HepG2 (cell line): ENCODE measurements around the gene RBBP8NL. TPM values are rescaled to one million over a fixed set of nuclear protein-coding genes. Genes with fewer than 3 reads are reported as not detected.
A peak's percentile ranks its signal among the peaks of the same experiment; 100 is the strongest.

Source experiments
- CCAR2 ChIP-seq: fragments of 200-400 bp; formaldehyde crosslinking; optimal IDR thresholded peaks from 2 replicates; pipeline ENCODE3; 2018; ENCODE audit warnings: low read depth, mild to moderate bottlenecking, low read length, moderate library complexity
- CHD2 ChIP-seq: IDR thresholded peaks from 2 replicates; pipeline ENCODE4 v1.6.1; 2011; ENCODE audit warnings: low read depth, low read length, improper control_type of control experiment
- ERF ChIP-seq: IDR thresholded peaks from 2 replicates; pipeline ENCODE4 v1.6.1; 2018; ENCODE audit warnings: missing biosample characterization, missing genetic modification reagents
- FOXK2 ChIP-seq: fragments of 450-650 bp; IDR thresholded peaks from 2 replicates; pipeline ENCODE4 v1.6.1; 2016
- HNF4A ChIP-seq: sonication (generic); formaldehyde crosslinking; IDR thresholded peaks from 2 replicates; pipeline ENCODE4 v1.4.0; 2020; ENCODE audit warnings: missing genetic modification reagents
- HOXA7 ChIP-seq: sonication (generic); formaldehyde crosslinking; IDR thresholded peaks from 2 replicates; pipeline ENCODE4 v1.8.1; 2022; ENCODE audit warnings: mild to moderate bottlenecking, missing genetic modification reagents, moderate library complexity
- RAD51 ChIP-seq: fragments of 450-650 bp; IDR thresholded peaks from 2 replicates; pipeline ENCODE4 v1.6.1; 2016; ENCODE audit warnings: borderline replicate concordance
- RFXAP ChIP-seq: sonication (generic); formaldehyde crosslinking; IDR thresholded peaks from 2 replicates; pipeline ENCODE4 v1.4.0; 2020; ENCODE audit warnings: missing genetic modification reagents, borderline replicate concordance
- SALL2 ChIP-seq: sonication (generic); formaldehyde crosslinking; IDR thresholded peaks from 2 replicates; pipeline ENCODE4 v1.8.1; 2023; ENCODE audit warnings: mild to moderate bottlenecking, missing genetic modification reagents, inconsistent platforms
- SNAI1 ChIP-seq: sonication (generic); formaldehyde crosslinking; IDR thresholded peaks from 2 replicates; pipeline ENCODE4 v1.5.0; 2020; ENCODE audit warnings: mild to moderate bottlenecking, missing genetic modification reagents, borderline replicate concordance
- ZBTB1 ChIP-seq: sonication (generic); formaldehyde crosslinking; IDR thresholded peaks from 2 replicates; pipeline ENCODE4 v1.4.0; 2020; ENCODE audit warnings: missing genetic modification reagents, borderline replicate concordance
- ZNF749 ChIP-seq: sonication (generic); formaldehyde crosslinking; IDR thresholded peaks from 2 replicates; pipeline ENCODE4 v1.8.0; 2022; ENCODE audit warnings: mild to moderate bottlenecking, missing genetic modification reagents, moderate library complexity, borderline replicate concordance
- polyA plus RNA-seq, 8 experiments: library from polyadenylated mRNA; depleted of rRNA in 3 of 8; stranded (reverse) in 7 of 8; unstranded in 1 of 8; fragments of >200 nt; fragmentation: Illumina TruSeq in 4 of 8; extraction: Trizol in 4 of 8; gene quantifications; 2 replicates each; pipeline versions ENCODE4 v1.2.1 to v1.2.3, GENCODE V29; 2011 to 2016; ENCODE audit warnings: low read depth in 4 of 8, missing spikeins in 1 of 8, mixed read lengths in 1 of 8; ENCODE audit not compliant: insufficient read depth in 1 of 8
- total RNA-seq, 5 experiments: library from RNA; depleted of rRNA; stranded (reverse); fragments of >200 nt; fragmentation: Illumina TruSeq; extraction: Trizol; gene quantifications; 2 replicates each; pipeline ENCODE4 v1.2.3, GENCODE V29; 2016; ENCODE audit warnings: low read depth in 1 of 5
- TF ChIP-seq, protein P1 (sequence below): sonication (generic); formaldehyde crosslinking; conservative IDR thresholded peaks from 2 replicates; pipeline ENCODE4 v1.4.0; 2020; ENCODE audit warnings: missing genetic modification reagents
- TF ChIP-seq, protein P2 (sequence below): sonication (generic); formaldehyde crosslinking; IDR thresholded peaks from 2 replicates; pipeline ENCODE4 v1.5.1; 2020; ENCODE audit warnings: mild to moderate bottlenecking, missing genetic modification reagents, moderate library complexity
- TF ChIP-seq, protein P3 (sequence below): sonication (generic); formaldehyde crosslinking; conservative IDR thresholded peaks from 2 replicates; pipeline ENCODE4 v1.4.0; 2020; ENCODE audit warnings: mild to moderate bottlenecking, missing genetic modification reagents, moderate library complexity
- TF ChIP-seq, protein P4 (sequence below): sonication (generic); formaldehyde crosslinking; IDR thresholded peaks from 2 replicates; pipeline ENCODE4 v1.5.1; 2020; ENCODE audit warnings: mild to moderate bottlenecking, moderate library complexity, missing genetic modification reagents
- TF ChIP-seq, protein P5 (sequence below): sonication (generic); formaldehyde crosslinking; IDR thresholded peaks from 2 replicates; pipeline ENCODE4 v1.5.1; 2020; ENCODE audit warnings: missing genetic modification reagents, mild to moderate bottlenecking, borderline replicate concordance

RBBP8NL gene
- total and polyA plus RNA-seq, 2 of the 13 experiments (the other 11 are each of a cell fraction or from before 2014, with no cell fraction given) = 0.69 to 0.86 TPM

DNA sequence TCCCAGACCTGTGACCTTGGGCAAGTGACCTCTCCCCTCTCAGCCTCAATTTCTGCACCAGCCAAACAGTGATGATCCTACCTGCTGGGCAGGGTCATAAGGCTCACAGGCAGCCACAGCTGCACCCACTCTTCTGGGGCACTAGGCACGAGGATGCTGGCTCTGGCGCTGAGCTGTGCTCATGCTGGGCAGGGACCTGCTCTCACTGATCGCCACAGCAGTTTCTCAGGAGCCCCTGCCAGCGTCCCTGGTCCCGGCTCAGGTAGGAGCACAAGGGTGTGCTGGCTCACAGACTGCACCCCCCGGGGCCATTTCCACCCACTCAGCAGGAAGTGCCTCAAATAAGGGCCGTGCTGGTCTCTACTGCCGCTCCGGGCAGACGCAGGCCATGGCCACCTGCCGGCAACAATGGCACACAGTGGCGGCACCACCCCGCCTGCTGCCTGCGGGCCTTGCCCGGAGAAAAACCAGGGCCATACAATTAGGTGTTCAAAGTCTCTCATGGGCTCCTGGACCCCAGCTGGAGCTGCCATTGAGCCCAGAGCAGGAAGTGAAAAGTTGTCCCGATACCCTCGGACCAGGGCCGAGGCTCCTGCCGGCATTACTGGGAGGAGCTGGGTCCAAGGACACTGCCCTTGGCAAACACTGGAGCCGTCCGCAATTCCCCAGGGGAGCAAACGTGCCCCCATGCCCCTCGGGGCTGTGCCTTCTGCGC, 15.7 kb downstream of the RBBP8NL start (continued):
- TF ChIP-seq, protein P1, sequence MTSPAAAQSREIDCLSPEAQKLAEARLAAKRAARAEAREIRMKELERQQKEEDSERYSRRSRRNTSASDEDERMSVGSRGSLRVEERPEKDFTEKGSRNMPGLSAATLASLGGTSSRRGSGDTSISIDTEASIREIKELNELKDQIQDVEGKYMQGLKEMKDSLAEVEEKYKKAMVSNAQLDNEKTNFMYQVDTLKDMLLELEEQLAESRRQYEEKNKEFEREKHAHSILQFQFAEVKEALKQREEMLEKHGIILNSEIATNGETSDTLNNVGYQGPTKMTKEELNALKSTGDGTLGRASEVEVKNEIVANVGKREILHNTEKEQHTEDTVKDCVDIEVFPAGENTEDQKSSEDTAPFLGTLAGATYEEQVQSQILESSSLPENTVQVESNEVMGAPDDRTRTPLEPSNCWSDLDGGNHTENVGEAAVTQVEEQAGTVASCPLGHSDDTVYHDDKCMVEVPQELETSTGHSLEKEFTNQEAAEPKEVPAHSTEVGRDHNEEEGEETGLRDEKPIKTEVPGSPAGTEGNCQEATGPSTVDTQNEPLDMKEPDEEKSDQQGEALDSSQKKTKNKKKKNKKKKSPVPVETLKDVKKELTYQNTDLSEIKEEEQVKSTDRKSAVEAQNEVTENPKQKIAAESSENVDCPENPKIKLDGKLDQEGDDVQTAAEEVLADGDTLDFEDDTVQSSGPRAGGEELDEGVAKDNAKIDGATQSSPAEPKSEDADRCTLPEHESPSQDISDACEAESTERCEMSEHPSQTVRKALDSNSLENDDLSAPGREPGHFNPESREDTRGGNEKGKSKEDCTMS = no peak
- TF ChIP-seq, protein P2, sequence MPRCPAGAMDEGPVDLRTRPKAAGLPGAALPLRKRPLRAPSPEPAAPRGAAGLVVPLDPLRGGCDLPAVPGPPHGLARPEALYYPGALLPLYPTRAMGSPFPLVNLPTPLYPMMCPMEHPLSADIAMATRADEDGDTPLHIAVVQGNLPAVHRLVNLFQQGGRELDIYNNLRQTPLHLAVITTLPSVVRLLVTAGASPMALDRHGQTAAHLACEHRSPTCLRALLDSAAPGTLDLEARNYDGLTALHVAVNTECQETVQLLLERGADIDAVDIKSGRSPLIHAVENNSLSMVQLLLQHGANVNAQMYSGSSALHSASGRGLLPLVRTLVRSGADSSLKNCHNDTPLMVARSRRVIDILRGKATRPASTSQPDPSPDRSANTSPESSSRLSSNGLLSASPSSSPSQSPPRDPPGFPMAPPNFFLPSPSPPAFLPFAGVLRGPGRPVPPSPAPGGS (CRISPR knock-in tag) = no peak; the same call in 1 of the 2 replicates
- TF ChIP-seq ZNF749 (CRISPR knock-in tag) (no peak), ERF (no peak; the same call in 1 of the 2 replicates), ZBTB1 (CRISPR knock-in tag) (no peak), HNF4A (CRISPR knock-in tag) (peak; percentile 94), RFXAP (CRISPR knock-in tag) (0 out of 2 replicates have a peak, but pooled peaks have one; percentile 30), FOXK2 (no peak), HOXA7 (CRISPR knock-in tag) (no peak), SALL2 (CRISPR knock-in tag) (peak; percentile 53; the same call in 1 of the 2 replicates), SNAI1 (CRISPR knock-in tag) (peak; percentile 50; the same call in 1 of the 2 replicates), RAD51 (no peak), CHD2 (no peak), CCAR2 (no peak)
- TF ChIP-seq, protein P3, sequence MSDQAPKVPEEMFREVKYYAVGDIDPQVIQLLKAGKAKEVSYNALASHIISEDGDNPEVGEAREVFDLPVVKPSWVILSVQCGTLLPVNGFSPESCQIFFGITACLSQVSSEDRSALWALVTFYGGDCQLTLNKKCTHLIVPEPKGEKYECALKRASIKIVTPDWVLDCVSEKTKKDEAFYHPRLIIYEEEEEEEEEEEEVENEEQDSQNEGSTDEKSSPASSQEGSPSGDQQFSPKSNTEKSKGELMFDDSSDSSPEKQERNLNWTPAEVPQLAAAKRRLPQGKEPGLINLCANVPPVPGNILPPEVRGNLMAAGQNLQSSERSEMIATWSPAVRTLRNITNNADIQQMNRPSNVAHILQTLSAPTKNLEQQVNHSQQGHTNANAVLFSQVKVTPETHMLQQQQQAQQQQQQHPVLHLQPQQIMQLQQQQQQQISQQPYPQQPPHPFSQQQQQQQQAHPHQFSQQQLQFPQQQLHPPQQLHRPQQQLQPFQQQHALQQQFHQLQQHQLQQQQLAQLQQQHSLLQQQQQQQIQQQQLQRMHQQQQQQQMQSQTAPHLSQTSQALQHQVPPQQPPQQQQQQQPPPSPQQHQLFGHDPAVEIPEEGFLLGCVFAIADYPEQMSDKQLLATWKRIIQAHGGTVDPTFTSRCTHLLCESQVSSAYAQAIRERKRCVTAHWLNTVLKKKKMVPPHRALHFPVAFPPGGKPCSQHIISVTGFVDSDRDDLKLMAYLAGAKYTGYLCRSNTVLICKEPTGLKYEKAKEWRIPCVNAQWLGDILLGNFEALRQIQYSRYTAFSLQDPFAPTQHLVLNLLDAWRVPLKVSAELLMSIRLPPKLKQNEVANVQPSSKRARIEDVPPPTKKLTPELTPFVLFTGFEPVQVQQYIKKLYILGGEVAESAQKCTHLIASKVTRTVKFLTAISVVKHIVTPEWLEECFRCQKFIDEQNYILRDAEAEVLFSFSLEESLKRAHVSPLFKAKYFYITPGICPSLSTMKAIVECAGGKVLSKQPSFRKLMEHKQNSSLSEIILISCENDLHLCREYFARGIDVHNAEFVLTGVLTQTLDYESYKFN = peak; percentile 87
- TF ChIP-seq, protein P4, sequence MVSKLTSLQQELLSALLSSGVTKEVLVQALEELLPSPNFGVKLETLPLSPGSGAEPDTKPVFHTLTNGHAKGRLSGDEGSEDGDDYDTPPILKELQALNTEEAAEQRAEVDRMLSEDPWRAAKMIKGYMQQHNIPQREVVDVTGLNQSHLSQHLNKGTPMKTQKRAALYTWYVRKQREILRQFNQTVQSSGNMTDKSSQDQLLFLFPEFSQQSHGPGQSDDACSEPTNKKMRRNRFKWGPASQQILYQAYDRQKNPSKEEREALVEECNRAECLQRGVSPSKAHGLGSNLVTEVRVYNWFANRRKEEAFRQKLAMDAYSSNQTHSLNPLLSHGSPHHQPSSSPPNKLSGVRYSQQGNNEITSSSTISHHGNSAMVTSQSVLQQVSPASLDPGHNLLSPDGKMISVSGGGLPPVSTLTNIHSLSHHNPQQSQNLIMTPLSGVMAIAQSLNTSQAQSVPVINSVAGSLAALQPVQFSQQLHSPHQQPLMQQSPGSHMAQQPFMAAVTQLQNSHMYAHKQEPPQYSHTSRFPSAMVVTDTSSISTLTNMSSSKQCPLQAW (CRISPR knock-in tag) = no peak
- TF ChIP-seq, protein P5, sequence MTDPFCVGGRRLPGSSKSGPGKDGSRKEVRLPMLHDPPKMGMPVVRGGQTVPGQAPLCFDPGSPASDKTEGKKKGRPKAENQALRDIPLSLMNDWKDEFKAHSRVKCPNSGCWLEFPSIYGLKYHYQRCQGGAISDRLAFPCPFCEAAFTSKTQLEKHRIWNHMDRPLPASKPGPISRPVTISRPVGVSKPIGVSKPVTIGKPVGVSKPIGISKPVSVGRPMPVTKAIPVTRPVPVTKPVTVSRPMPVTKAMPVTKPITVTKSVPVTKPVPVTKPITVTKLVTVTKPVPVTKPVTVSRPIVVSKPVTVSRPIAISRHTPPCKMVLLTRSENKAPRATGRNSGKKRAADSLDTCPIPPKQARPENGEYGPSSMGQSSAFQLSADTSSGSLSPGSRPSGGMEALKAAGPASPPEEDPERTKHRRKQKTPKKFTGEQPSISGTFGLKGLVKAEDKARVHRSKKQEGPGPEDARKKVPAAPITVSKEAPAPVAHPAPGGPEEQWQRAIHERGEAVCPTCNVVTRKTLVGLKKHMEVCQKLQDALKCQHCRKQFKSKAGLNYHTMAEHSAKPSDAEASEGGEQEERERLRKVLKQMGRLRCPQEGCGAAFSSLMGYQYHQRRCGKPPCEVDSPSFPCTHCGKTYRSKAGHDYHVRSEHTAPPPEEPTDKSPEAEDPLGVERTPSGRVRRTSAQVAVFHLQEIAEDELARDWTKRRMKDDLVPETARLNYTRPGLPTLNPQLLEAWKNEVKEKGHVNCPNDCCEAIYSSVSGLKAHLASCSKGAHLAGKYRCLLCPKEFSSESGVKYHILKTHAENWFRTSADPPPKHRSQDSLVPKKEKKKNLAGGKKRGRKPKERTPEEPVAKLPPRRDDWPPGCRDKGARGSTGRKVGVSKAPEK = 0 out of 2 replicates have a peak, but pooled peaks have one; percentile 18
